Rectal smooth muscle tissue (tissue), 1 donor: ENCODE data around the gene INO80B.
A peak's percentile ranks its signal among the peaks of the same experiment; 100 is the strongest.

Experiments used
- H3K27ac ChIP-seq: one replicate; pipeline ENCODE4 v1.7.0; 2013; ENCODE audit warnings: low read depth, low read length, inconsistent platforms
- H3K27me3 ChIP-seq: one replicate; pipeline ENCODE4 v1.7.0; 2013; ENCODE audit warnings: low read length; ENCODE audit not compliant: control insufficient read depth, insufficient read depth
- H3K36me3 ChIP-seq: one replicate; pipeline ENCODE4 v1.7.0; 2013; ENCODE audit warnings: low read length; ENCODE audit not compliant: control insufficient read depth, insufficient read depth
- H3K4me1 ChIP-seq: one replicate; pipeline ENCODE4 v1.7.0; 2013; ENCODE audit warnings: low read length; ENCODE audit not compliant: control insufficient read depth, insufficient read depth
- H3K4me3 ChIP-seq: one replicate; pipeline ENCODE4 v1.7.0; 2013; ENCODE audit warnings: low read length
- H3K9ac ChIP-seq: one replicate; pipeline ENCODE4 v1.7.0; 2013; ENCODE audit warnings: low read length

Gene INO80B

GRCh38 chr2:74454654-74455511, at the start of gene INO80B:
Gene INO80B, plus strand, starts transcription at chr2:74455087. Its CDS starts 30 bp downstream, at chr2:74455117.
- Histone ChIP-seq H3K27me3 (no peaks in the 10 kb centered on the region), H3K36me3 (no peaks in the 10 kb centered on the region), H3K9ac (peak within 1 kb of the TSS; percentile 75), H3K27ac (peak within 1 kb of the TSS; percentile 67), H3K4me1 (peaks cover 22% of the 10 kb centered on the region), H3K4me3 (peak within 1 kb of the TSS; percentile 98)

DNA sequence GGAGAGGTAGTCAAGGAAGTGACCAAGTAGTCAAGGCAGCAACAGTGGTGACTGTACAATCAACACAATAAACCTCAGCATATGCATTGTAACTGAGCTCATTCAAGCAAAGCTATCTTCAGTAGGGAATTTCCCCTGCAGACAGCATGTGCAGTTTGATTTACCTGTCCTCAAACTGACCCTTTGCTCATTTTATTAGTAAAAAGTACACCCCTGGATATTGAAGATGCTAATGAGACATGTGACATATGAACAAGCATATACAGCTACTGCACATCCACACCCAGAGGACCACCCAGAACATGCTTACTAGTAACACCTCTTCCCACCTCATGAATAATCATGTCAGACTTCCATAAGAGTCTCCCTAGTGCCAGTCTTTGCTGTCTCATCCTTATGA, 48.9 kb upstream of the INO80B start:
- H3K36me3 ChIP-seq, result no peaks in the 10 kb centered on the region
- no peaks in the 10 kb centered on the region for H3K27me3 ChIP-seq
- H3K4me3 ChIP-seq, result no peak overlapping the region
- H3K27ac ChIP-seq, result no peak overlapping the region
- H3K9ac ChIP-seq, result no peak overlapping the region
- no peaks in the 10 kb centered on the region for H3K4me1 ChIP-seq

DNA sequence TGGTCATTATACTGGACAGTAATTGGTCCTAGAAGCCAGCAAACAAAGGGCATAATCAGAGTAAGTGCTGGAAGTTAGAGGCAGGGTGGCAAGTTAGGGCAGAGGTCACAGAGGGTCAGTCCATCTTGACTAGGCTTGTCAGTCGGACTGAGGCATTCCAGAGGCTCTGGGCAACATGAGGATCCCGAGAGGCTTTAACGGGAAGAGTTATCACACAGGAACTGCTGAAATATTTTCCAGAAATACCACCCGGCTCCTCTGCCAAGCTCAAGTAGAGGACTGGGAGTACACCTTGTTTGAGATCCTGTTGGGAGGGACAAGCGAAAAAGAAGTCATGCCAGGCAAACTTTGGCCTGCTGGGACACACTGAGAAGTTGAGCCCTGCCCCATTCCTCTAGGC, 47.2 kb upstream of the INO80B start:
- no peaks in the 10 kb centered on the region for H3K4me1 ChIP-seq
- H3K27me3 ChIP-seq, result no peaks in the 10 kb centered on the region
- H3K27ac ChIP-seq, result no peak overlapping the region
- no peak overlapping the region for H3K4me3 ChIP-seq
- H3K9ac ChIP-seq, result no peak overlapping the region
- H3K36me3 ChIP-seq, result no peaks in the 10 kb centered on the region

DNA sequence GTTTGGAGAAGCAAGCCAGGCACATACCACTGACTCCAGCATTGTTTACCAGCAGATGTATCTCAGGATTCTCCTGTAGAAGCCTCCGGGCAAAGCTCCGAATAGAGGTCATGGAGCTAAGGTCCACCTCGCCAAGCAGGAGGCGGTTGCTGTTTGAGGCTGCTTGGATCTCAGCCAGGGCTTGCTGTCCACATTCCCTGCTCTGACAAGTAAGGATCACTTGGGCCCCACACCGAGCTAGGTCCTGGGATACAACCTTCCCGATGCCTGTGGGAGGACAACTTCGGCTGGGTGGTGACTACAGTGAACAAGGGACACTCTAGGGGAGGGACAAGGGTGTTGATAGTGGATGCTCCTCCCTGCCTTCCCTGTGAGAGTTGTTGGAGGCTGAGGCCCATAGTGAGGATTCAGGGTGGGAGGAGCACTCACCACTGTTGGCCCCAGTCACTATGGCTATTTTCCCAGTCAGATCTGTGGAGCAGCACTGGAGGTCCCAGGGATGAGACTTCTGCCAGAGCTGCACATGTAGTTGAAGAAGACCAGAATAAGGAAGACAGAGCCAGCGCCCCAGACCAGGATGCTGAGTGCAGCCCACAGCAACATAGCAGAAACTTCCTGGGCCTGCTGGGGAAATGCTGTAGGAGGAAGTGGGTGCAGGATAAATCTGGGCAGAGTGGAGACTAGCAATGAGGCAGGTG, 41.7 kb upstream of the INO80B start:
- H3K4me3 ChIP-seq, result no peak overlapping the region
- no peaks in the 10 kb centered on the region for H3K36me3 ChIP-seq
- no peak overlapping the region for H3K27ac ChIP-seq
- H3K4me1 ChIP-seq, result peaks cover 4% of the 10 kb centered on the region
- no peak overlapping the region for H3K9ac ChIP-seq
- H3K27me3 ChIP-seq, result no peaks in the 10 kb centered on the region

DNA sequence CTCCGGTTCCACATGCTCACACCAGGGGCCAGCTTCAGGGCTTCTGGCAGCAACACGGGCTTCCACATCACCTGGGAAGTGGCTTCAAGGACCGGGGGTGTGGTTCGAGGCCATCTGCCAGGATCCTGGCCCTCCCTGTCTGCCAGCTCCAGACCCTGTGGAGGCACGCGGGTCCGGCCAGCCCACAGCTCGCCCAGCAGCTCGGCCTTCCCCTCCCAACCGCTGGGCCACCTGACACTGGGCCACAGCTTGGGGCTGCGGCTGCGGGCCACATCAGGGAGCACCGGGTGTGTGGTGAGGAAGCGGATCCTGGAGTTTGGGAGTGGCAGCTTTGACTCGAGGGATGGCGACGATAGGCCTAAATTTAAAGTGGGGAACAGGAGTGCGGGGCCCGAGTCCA, 40.4 kb upstream of the INO80B start:
- Histone ChIP-seq H3K4me3 (peak overlapping the region; percentile 70), H3K4me1 (peaks cover 4% of the 10 kb centered on the region), H3K27ac (no peak overlapping the region), H3K27me3 (no peaks in the 10 kb centered on the region), H3K36me3 (no peaks in the 10 kb centered on the region), H3K9ac (no peak overlapping the region)

DNA sequence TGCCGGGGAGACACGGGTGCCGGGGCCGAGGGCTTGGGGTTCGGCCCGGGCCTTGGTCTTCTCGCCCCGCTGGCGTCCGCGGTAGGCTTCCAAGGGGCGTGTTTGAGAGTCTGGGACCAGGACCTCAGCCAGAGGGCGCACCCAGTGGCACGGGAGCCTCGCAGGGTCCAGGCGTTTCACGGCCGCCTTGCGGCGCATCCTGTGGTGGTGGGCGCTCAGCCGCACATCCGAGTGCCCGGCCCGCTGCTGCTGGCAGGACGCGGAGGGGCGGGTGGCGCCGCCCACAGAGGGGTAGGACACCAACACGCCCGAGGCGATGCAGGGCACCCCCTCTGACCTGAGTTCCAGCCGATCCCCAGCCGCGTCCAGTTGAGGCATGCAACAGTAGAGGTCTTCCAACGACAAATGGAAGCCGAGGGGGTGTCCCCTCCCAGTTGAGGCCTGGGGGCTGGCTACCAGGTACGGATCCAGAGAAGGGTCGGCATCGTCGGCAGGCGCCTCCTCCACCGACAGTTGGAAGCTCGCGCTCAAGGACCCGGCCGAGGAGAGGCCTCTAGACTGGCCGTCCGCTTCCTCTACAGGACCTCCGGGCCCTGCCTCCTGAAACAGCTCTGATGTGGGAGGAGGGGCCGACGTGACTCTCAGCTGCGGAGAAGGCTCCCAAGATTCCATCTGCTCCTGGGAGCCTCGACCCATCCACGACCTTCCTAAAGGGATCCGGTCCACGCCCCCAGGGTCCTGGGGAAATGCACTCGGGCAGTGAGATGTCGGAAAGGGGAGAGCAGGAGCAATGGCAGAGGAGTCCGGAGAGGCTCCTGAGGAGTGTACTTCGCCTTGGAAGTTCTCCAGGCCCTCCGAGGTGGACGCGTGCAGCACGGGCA, 39.8 kb upstream of the INO80B start:
- H3K9ac ChIP-seq, result peak overlapping the region; percentile 8
- no peaks in the 10 kb centered on the region for H3K27me3 ChIP-seq
- no peak overlapping the region for H3K27ac ChIP-seq
- no peaks in the 10 kb centered on the region for H3K36me3 ChIP-seq
- H3K4me1 ChIP-seq, result peaks cover 4% of the 10 kb centered on the region
- peak overlapping the region; percentile 70 for H3K4me3 ChIP-seq

DNA sequence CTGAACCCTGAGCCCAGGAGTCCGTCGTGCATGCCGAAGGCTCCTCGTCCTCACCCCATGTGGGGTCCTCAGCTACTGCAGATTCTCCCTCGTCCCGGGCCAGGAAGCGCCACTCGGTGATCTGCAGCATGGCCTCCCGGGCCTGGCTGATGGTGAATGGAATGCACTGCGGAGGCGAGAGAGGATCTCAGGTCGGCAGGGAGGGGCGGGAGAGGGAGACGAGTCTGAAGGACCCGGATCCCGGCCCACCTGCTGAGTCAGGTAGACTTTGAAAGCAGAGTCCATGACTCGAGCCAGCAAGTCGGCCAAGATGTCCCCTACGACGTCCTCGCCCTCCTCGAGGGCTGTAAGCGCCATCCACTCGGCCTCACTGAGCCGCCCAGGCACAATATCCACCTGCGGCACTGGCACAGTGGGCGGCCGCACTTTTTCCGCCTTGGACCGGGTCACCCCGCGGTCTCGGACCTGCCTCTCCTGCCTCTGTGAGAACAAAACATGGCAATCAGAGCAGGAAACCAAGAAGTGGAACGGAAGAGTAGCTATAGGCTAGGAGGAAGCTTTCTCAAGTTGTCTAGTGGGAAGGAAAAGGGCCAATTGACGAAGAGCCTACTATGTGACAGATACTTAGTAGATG, 39.0 kb upstream of the INO80B start:
- peaks cover 4% of the 10 kb centered on the region for H3K4me1 ChIP-seq
- no peak overlapping the region for H3K27ac ChIP-seq
- H3K9ac ChIP-seq, result no peak overlapping the region
- no peaks in the 10 kb centered on the region for H3K27me3 ChIP-seq
- no peaks in the 10 kb centered on the region for H3K36me3 ChIP-seq
- H3K4me3 ChIP-seq, result peak overlapping the region; percentile 70

- H3K27me3 ChIP-seq, result no peaks in the 10 kb centered on the region
- H3K9ac ChIP-seq, result no peak overlapping the region
- H3K4me3 ChIP-seq, result no peak overlapping the region
- peaks cover 4% of the 10 kb centered on the region for H3K4me1 ChIP-seq
- H3K36me3 ChIP-seq, result no peaks in the 10 kb centered on the region
- no peak overlapping the region for H3K27ac ChIP-seq
Observed at GRCh38 chr2:74416778-74417177, 38.1 kb upstream of the INO80B start.

DNA sequence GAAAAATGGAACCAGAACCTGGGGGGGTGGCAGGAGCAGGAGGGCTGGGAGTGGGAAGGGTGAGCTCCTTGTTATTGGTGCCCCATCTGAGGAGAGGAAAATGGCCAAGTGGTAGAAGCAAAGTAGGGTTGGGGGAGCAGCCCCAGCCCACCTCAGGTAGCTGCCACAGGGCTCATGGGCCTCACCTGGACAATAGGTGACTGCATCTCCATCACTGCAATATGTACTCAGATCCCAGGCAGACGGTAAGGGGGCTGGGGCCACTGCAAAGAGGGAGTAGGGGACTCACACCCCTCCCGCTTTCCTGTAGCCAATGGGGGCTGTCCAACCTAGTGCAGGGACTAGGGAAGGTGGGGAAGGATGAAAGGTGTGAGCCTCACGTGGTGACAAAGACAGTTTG, 37.7 kb upstream of the INO80B start:
- H3K9ac ChIP-seq, result no peak overlapping the region
- H3K27ac ChIP-seq, result no peak overlapping the region
- H3K4me1 ChIP-seq, result peaks cover 4% of the 10 kb centered on the region
- H3K36me3 ChIP-seq, result no peaks in the 10 kb centered on the region
- no peaks in the 10 kb centered on the region for H3K27me3 ChIP-seq
- no peak overlapping the region for H3K4me3 ChIP-seq

GRCh38 chr2:74417763-74418162, 37.1 kb upstream of the INO80B start:
- H3K4me1 ChIP-seq, result peaks cover 4% of the 10 kb centered on the region
- no peaks in the 10 kb centered on the region for H3K36me3 ChIP-seq
- no peak overlapping the region for H3K27ac ChIP-seq
- H3K27me3 ChIP-seq, result no peaks in the 10 kb centered on the region
- H3K9ac ChIP-seq, result no peak overlapping the region
- no peak overlapping the region for H3K4me3 ChIP-seq

DNA sequence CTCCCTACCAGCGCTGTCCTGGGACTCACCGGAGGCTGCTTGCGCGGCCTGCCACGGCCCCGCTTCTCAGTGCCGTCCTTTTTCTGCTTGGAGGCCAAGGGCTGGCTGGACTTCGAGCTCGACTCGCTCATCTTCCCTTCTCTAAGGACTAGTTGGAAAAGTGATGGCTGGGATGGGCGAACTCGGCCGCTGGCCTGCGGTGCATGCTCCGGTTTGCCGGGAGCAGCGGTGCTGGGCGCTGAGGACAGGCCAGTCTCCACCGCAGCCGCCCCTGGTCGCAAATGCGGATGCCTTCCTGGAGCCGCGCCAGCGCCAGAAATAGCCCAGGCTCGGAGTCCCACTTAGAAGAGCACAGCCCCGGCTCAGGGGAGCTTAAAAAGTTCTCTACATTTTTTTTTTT, 36.6 kb upstream of the INO80B start:
- Histone ChIP-seq H3K4me1 (peaks cover 4% of the 10 kb centered on the region), H3K27me3 (no peaks in the 10 kb centered on the region), H3K4me3 (no peak overlapping the region), H3K27ac (no peak overlapping the region), H3K9ac (no peak overlapping the region), H3K36me3 (no peaks in the 10 kb centered on the region)

DNA sequence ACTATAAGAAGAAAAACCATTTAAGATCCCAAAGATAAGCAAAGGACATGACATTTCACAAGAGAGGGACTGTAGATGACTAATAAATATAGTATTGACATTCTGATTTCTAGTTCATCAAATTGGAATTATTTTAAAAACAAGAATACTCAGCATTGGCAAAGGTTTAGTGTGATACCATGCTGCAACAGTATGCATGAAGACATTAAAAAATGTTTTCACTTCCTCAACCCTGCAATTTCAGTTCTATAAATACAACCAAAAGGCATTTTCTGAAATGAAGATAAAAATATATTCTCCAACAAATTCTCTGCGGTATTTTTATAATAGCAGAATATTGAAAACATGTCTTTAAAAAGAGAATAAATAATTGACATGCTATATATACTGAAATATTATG, 35.5 kb upstream of the INO80B start:
- Histone ChIP-seq H3K4me1 (peaks cover 2% of the 10 kb centered on the region), H3K27ac (no peak overlapping the region), H3K27me3 (no peaks in the 10 kb centered on the region), H3K9ac (no peak overlapping the region), H3K4me3 (no peak overlapping the region), H3K36me3 (no peaks in the 10 kb centered on the region)
